SK-N-SH (cell line): ENCODE measurements around the gene ITCH. TPM values are rescaled to one million over a fixed set of nuclear protein-coding genes. Genes with fewer than 3 reads are reported as not detected.

Source experiments
- CTCF ChIA-PET: fragments of 300-600, 350-600 bp; formaldehyde crosslinking; extraction: SDS; loops from one replicate; lab custom pipeline; 2021; lab: Yijun Ruan, JAX
- POLR2A ChIA-PET: fragments of 350-600 bp; sonication (Branson Sonifier 250); formaldehyde crosslinking; extraction: SDS; loops from one replicate; lab custom pipeline; 2020; ENCODE audit warnings: antibody characterized with exemption, inconsistent platforms; lab: Yijun Ruan, JAX
- DNase-seq: peaks from one replicate; pipeline ENCODE4 v3.0.0; 2012
- H2AFZ ChIP-seq: fragments of 200-600 bp; sonication (generic); 2 replicates; pipeline ENCODE4 v1.8.1; 2016; ENCODE audit warnings: antibody characterized with exemption, mild to moderate bottlenecking, low read depth
- H3F3A ChIP-seq: fragments of 200-600 bp; sonication (generic); replicated peaks from 2 replicates; pipeline ENCODE3; 2016; ENCODE audit warnings: antibody characterized with exemption, mild to moderate bottlenecking; ENCODE audit not compliant: insufficient read depth
- H3K27ac ChIP-seq, 2 experiments: fragments of 200-500 bp in 1 of 2; fragments of 200-600 bp in 1 of 2; sonication (Bioruptor generic) in 1 of 2; sonication (generic), shearing (Covaris generic) in 1 of 2; 2 replicates each; pipeline versions ENCODE4 v1.5.1 to v1.6.1; 2014 to 2016; ENCODE audit warnings: low read depth in 2 of 2, inconsistent platforms in 1 of 2, low read length in 1 of 2, mild to moderate bottlenecking in 1 of 2, mixed read lengths in 1 of 2
- H3K27me3 ChIP-seq: fragments of 200-600 bp; sonication (generic), shearing (Covaris generic); 2 replicates; pipeline ENCODE4 v1.6.1; 2016; ENCODE audit warnings: mixed run types; ENCODE audit not compliant: insufficient read depth
- H3K36me3 ChIP-seq, 2 experiments: fragments of 200-500 bp in 1 of 2; fragments of 200-600 bp in 1 of 2; sonication (Bioruptor generic) in 1 of 2; sonication (generic) in 1 of 2; replicated peaks in 1 of 2; 2 replicates each; pipeline versions ENCODE3 to v1.5.1; 2014 to 2016; ENCODE audit warnings: low read length in 1 of 2, mild to moderate bottlenecking in 1 of 2; ENCODE audit not compliant: insufficient read depth in 2 of 2, control insufficient read depth in 1 of 2
- H3K4me1 ChIP-seq, 2 experiments: fragments of 200-500 bp in 1 of 2; fragments of 200-600 bp in 1 of 2; sonication (Bioruptor generic) in 1 of 2; sonication (generic), shearing (Covaris generic) in 1 of 2; 2 replicates each; pipeline versions ENCODE4 v1.5.1 to v1.6.1; 2014 to 2016; ENCODE audit warnings: low read depth in 1 of 2, low read length in 1 of 2, mixed run types in 1 of 2; ENCODE audit not compliant: insufficient read depth in 2 of 2, control insufficient read depth in 1 of 2
- H3K4me2 ChIP-seq: fragments of 200-600 bp; sonication (generic), shearing (Covaris generic); 2 replicates; pipeline ENCODE4 v1.6.1; 2017; ENCODE audit warnings: mixed run types
- H3K4me3 ChIP-seq, 2 experiments: fragments of 200-500 bp in 1 of 2; fragments of 200-600 bp in 1 of 2; sonication (Bioruptor generic) in 1 of 2; sonication (generic), shearing (Covaris generic) in 1 of 2; 2 replicates each; pipeline versions ENCODE4 v1.5.1 to v1.8.1; 2014 to 2016; ENCODE audit warnings: low read depth in 2 of 2, inconsistent platforms in 1 of 2, low read length in 1 of 2, mild to moderate bottlenecking in 1 of 2, mixed read lengths in 1 of 2, moderate library complexity in 1 of 2
- H3K79me2 ChIP-seq: fragments of 200-600 bp; sonication (generic); 2 replicates; pipeline ENCODE4 v1.8.1; 2017; ENCODE audit warnings: mild to moderate bottlenecking; ENCODE audit not compliant: insufficient read depth
- H3K9ac ChIP-seq: fragments of 200-600 bp; sonication (generic); 2 replicates; pipeline ENCODE4 v1.6.1; 2017; ENCODE audit warnings: mixed run types
- H3K9me2 ChIP-seq: fragments of 200-600 bp; sonication (generic); 2 replicates; pipeline ENCODE4 v1.6.1; 2017; ENCODE audit warnings: mixed run types
- H3K9me3 ChIP-seq: fragments of 200-600 bp; sonication (generic); 2 replicates; pipeline ENCODE4 v1.6.1; 2017; ENCODE audit warnings: mixed run types, mild to moderate bottlenecking, moderate library complexity
- H4K20me1 ChIP-seq: fragments of 200-600 bp; sonication (generic); 2 replicates; pipeline ENCODE4 v1.6.1; 2017; ENCODE audit warnings: mild to moderate bottlenecking, mixed run types; ENCODE audit not compliant: insufficient read depth
- CHD2 ChIP-seq: fragments of 150-350 bp; IDR thresholded peaks from 2 replicates; pipeline ENCODE4 v1.6.1; 2018; ENCODE audit warnings: low read length; ENCODE audit not compliant: partially characterized antibody
- ELF1 ChIP-seq: IDR thresholded peaks from 2 replicates; pipeline ENCODE4 v1.4.0; 2012
- FOSL2 ChIP-seq: IDR thresholded peaks from 2 replicates; pipeline ENCODE4 v1.4.0; 2012; ENCODE audit warnings: low read depth, mild to moderate bottlenecking, moderate library complexity, borderline replicate concordance
- FOXM1 ChIP-seq: IDR thresholded peaks from 2 replicates; pipeline ENCODE4 v1.4.0; 2012; ENCODE audit warnings: low read depth, mild to moderate bottlenecking
- GATA2 ChIP-seq: sonication (generic); formaldehyde crosslinking; IDR thresholded peaks from 2 replicates; pipeline ENCODE4 v1.5.0; 2020; ENCODE audit warnings: mild to moderate bottlenecking, missing genetic modification reagents
- MXI1 ChIP-seq: IDR thresholded peaks from 2 replicates; pipeline ENCODE4 v1.6.1; 2012; ENCODE audit warnings: mild to moderate bottlenecking, low read depth, low read length, improper control_type of control experiment
- POLR2AphosphoS5 ChIP-seq: IDR thresholded peaks from 2 replicates; pipeline ENCODE4 v1.6.1; 2012; ENCODE audit warnings: low read depth, low read length
- RAD21 ChIP-seq: IDR thresholded peaks from 2 replicates; pipeline ENCODE4 v1.6.1; 2012; ENCODE audit warnings: mild to moderate bottlenecking, low read length
- RCOR1 ChIP-seq: fragments of 150-350 bp; IDR thresholded peaks from 2 replicates; pipeline ENCODE4 v1.6.1; 2017; ENCODE audit warnings: antibody characterized with exemption, low read length
- SMC3 ChIP-seq: IDR thresholded peaks from 2 replicates; pipeline ENCODE4 v1.6.1; 2012; ENCODE audit warnings: low read depth, low read length, improper control_type of control experiment
- WGBS: methylation state at CpG from one replicate; pipeline ENCODE4 v1.1.6; 2017; ENCODE audit warnings: low lambda C conversion rate; 5-methylcytosine and 5-hydroxymethylcytosine counted together
- polyA plus RNA-seq, 3 experiments: library from polyadenylated mRNA; depleted of rRNA; stranded (reverse); fragments of >200 nt; gene quantifications; 2 replicates each; pipeline ENCODE4 v1.2.3, GENCODE V29; 2012
- TF ChIP-seq, protein P1 (sequence below): IDR thresholded peaks from 2 replicates; pipeline ENCODE4 v1.6.1; 2012; ENCODE audit warnings: mild to moderate bottlenecking, low read depth, low read length, moderate library complexity
- TF ChIP-seq, protein P2 (sequence below): fragments of 150-350 bp; IDR thresholded peaks from 2 replicates; pipeline ENCODE4 v1.6.1; 2017; ENCODE audit warnings: antibody characterized with exemption, low read length, low read depth, borderline replicate concordance
- TF ChIP-seq, protein P3 (sequence below): fragments of 200-600 bp; sonication (generic); IDR thresholded peaks from 2 replicates; pipeline ENCODE4 v1.6.1; 2017; ENCODE audit warnings: antibody characterized with exemption, mild to moderate bottlenecking, moderate library complexity
- TF ChIP-seq, protein P4 (sequence below): fragments of 150-350 bp; IDR thresholded peaks from 2 replicates; pipeline ENCODE4 v1.6.1; 2016; ENCODE audit warnings: mild to moderate bottlenecking, low read depth, low read length
- TF ChIP-seq, protein P5 (sequence below): IDR thresholded peaks from 2 replicates; pipeline ENCODE4 v1.4.0; 2012; ENCODE audit warnings: low read depth, borderline replicate concordance
- TF ChIP-seq, protein P6 (sequence below): IDR thresholded peaks from 2 replicates; pipeline ENCODE4 v1.4.0; 2012; ENCODE audit warnings: low read depth

The ITCH gene
- polyA plus RNA-seq, 1 of the 3 experiments (the other 2 are of a cell fraction) = 3.8 TPM

DNA sequence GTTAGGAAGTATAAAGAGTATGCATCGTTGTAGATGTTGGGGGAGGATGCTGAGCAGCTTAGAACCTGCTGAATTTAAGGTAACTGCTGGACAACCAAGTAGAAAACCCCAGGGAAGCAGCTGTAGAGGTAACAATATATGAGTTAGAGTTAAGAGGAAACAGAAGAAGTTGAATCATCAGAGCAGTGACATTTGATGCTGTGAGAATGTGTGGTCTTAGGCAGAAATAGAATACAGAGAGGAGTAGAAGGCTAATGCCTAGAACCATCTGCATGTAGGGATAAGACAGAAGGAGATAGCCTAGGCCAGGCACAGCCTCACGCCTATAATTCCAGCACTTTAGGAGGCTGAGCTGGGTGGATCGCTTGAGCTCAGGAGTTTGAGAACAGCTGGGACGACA, 130.6 kb downstream of the ITCH start:
- CTCF ChIA-PET = interaction anchor here (1.0 to 2.7 kb wide), 4 partner anchors 10 to 276 kb away, joined by 3 to 14 read pairs (median 4); no protein-coding TSS in a partner anchor
- 90% methylated on average over 4 of the region's 4 CpGs for WGBS
- POLR2A ChIA-PET = no interaction called here
- Histone ChIP-seq H3K27ac (no peak overlapping the region), H3K4me3 (no peak overlapping the region), H3K9me2 (no peaks in the 10 kb centered on the region), H2AFZ (no peak overlapping the region), H3F3A (peaks cover 17% of the 10 kb centered on the region), H3K79me2 (peaks cover 20% of the 10 kb centered on the region; the same call in 1 of the 2 replicates), H3K27me3 (no peaks in the 10 kb centered on the region), H3K4me1 (no peaks in the 10 kb centered on the region), H3K4me2 (no peak overlapping the region)
- TF ChIP-seq, protein P1, sequence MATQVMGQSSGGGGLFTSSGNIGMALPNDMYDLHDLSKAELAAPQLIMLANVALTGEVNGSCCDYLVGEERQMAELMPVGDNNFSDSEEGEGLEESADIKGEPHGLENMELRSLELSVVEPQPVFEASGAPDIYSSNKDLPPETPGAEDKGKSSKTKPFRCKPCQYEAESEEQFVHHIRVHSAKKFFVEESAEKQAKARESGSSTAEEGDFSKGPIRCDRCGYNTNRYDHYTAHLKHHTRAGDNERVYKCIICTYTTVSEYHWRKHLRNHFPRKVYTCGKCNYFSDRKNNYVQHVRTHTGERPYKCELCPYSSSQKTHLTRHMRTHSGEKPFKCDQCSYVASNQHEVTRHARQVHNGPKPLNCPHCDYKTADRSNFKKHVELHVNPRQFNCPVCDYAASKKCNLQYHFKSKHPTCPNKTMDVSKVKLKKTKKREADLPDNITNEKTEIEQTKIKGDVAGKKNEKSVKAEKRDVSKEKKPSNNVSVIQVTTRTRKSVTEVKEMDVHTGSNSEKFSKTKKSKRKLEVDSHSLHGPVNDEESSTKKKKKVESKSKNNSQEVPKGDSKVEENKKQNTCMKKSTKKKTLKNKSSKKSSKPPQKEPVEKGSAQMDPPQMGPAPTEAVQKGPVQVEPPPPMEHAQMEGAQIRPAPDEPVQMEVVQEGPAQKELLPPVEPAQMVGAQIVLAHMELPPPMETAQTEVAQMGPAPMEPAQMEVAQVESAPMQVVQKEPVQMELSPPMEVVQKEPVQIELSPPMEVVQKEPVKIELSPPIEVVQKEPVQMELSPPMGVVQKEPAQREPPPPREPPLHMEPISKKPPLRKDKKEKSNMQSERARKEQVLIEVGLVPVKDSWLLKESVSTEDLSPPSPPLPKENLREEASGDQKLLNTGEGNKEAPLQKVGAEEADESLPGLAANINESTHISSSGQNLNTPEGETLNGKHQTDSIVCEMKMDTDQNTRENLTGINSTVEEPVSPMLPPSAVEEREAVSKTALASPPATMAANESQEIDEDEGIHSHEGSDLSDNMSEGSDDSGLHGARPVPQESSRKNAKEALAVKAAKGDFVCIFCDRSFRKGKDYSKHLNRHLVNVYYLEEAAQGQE = no peak
- TF ChIP-seq ELF1 (no peak), RAD21 (no peak)
- TF ChIP-seq, protein P2, sequence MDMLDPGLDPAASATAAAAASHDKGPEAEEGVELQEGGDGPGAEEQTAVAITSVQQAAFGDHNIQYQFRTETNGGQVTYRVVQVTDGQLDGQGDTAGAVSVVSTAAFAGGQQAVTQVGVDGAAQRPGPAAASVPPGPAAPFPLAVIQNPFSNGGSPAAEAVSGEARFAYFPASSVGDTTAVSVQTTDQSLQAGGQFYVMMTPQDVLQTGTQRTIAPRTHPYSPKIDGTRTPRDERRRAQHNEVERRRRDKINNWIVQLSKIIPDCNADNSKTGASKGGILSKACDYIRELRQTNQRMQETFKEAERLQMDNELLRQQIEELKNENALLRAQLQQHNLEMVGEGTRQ = no peak
- TF ChIP-seq, protein P3, sequence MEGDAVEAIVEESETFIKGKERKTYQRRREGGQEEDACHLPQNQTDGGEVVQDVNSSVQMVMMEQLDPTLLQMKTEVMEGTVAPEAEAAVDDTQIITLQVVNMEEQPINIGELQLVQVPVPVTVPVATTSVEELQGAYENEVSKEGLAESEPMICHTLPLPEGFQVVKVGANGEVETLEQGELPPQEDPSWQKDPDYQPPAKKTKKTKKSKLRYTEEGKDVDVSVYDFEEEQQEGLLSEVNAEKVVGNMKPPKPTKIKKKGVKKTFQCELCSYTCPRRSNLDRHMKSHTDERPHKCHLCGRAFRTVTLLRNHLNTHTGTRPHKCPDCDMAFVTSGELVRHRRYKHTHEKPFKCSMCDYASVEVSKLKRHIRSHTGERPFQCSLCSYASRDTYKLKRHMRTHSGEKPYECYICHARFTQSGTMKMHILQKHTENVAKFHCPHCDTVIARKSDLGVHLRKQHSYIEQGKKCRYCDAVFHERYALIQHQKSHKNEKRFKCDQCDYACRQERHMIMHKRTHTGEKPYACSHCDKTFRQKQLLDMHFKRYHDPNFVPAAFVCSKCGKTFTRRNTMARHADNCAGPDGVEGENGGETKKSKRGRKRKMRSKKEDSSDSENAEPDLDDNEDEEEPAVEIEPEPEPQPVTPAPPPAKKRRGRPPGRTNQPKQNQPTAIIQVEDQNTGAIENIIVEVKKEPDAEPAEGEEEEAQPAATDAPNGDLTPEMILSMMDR = no peak
- TF ChIP-seq, all 33 proteins: peak for 0
- no peaks in the 10 kb centered on the region for H4K20me1 ChIP-seq
- H3K9ac ChIP-seq = no peak overlapping the region
- peaks cover 42 to 80% of the 10 kb centered on the region in 2 experiments for H3K36me3 ChIP-seq
- no peaks in the 10 kb centered on the region for H3K9me3 ChIP-seq
- DNase-seq = no peak

DNA sequence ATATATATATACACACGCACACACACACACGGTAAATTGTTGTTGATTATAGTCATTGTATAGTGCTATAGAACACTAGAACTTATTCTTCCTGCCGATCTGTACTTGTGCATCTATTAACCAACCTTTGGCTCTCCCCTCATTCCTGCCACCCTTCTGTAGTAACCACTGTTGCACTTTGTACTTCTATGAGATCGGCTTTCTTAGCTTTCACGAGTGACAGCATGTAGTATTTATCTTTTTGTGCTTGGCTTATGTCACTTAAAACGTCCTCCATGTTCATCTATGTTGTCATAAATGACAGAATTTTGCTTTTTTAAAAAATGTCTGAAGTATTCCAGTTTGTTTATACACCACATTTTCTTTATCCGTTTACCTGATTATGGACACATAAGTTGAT, 132.2 kb downstream of the ITCH start:
- Histone ChIP-seq H3K36me3 (peaks cover 34 to 80% of the 10 kb centered on the region in 2 experiments), H3K27me3 (no peaks in the 10 kb centered on the region), H3K9me2 (no peaks in the 10 kb centered on the region), H3K4me3 (no peak overlapping the region), H3K79me2 (peaks cover 31% of the 10 kb centered on the region), H4K20me1 (no peaks in the 10 kb centered on the region), H3K9me3 (no peaks in the 10 kb centered on the region), H3K4me1 (no peaks in the 10 kb centered on the region), H3F3A (peaks cover 17% of the 10 kb centered on the region), H2AFZ (no peak overlapping the region), H3K27ac (no peak overlapping the region), H3K4me2 (no peak overlapping the region), H3K9ac (no peak overlapping the region)
- ChIA-PET CTCF (interaction anchor here (0.9 to 2.5 kb wide), 2 partner anchors 20 to 183 kb away, joined by 3 to 11 read pairs; no protein-coding TSS in a partner anchor), POLR2A (interaction anchor here (0.6 kb wide), 2 partner anchors 118 to 129 kb away, joined by 4 to 5 read pairs; no protein-coding TSS in a partner anchor)
- DNase-seq = no peak
- 96% methylated on average over 7 of the region's 7 CpGs for WGBS
- no peak for TF ChIP-seq CHD2
- TF ChIP-seq, protein P4, sequence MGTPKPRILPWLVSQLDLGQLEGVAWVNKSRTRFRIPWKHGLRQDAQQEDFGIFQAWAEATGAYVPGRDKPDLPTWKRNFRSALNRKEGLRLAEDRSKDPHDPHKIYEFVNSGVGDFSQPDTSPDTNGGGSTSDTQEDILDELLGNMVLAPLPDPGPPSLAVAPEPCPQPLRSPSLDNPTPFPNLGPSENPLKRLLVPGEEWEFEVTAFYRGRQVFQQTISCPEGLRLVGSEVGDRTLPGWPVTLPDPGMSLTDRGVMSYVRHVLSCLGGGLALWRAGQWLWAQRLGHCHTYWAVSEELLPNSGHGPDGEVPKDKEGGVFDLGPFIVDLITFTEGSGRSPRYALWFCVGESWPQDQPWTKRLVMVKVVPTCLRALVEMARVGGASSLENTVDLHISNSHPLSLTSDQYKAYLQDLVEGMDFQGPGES = no peak
- no peak for TF ChIP-seq GATA2 (CRISPR knock-in tag)
- TF ChIP-seq, protein P5, sequence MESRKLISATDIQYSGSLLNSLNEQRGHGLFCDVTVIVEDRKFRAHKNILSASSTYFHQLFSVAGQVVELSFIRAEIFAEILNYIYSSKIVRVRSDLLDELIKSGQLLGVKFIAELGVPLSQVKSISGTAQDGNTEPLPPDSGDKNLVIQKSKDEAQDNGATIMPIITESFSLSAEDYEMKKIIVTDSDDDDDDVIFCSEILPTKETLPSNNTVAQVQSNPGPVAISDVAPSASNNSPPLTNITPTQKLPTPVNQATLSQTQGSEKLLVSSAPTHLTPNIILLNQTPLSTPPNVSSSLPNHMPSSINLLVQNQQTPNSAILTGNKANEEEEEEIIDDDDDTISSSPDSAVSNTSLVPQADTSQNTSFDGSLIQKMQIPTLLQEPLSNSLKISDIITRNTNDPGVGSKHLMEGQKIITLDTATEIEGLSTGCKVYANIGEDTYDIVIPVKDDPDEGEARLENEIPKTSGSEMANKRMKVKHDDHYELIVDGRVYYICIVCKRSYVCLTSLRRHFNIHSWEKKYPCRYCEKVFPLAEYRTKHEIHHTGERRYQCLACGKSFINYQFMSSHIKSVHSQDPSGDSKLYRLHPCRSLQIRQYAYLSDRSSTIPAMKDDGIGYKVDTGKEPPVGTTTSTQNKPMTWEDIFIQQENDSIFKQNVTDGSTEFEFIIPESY = no peak
- no peak for TF ChIP-seq FOXM1
- TF ChIP-seq SMC3 = no peak
- no peak for TF ChIP-seq FOSL2
- TF ChIP-seq POLR2AphosphoS5 = no peak
- TF ChIP-seq MXI1 = no peak
- no peak for TF ChIP-seq RCOR1
- TF ChIP-seq, protein P6, sequence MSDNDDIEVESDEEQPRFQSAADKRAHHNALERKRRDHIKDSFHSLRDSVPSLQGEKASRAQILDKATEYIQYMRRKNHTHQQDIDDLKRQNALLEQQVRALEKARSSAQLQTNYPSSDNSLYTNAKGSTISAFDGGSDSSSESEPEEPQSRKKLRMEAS = no peak
